GM12892 (cell line): ENCODE data around the gene ASB18.

Experiments used
- DNase-seq: peaks from one replicate; pipeline ENCODE4 v3.0.0; 2011; ENCODE audit not compliant: insufficient read length
- FAIRE-seq: peaks from 2 replicates; lab custom pipeline; 2011; peaks lifted over from hg19 to GRCh38; lab: Jason Lieb, UNC
- POLR2A ChIP-seq: IDR thresholded peaks from 2 replicates; pipeline ENCODE4 v1.6.1; 2011; ENCODE audit warnings: low read depth, low read length, control low read depth
- POLR2AphosphoS5 ChIP-seq: IDR thresholded peaks from 2 replicates; pipeline ENCODE4 v1.6.1; 2011; ENCODE audit warnings: low read depth, low read length, control low read depth
- TAF1 ChIP-seq: IDR thresholded peaks from 2 replicates; pipeline ENCODE4 v1.6.1; 2011; ENCODE audit warnings: low read depth, mild to moderate bottlenecking, control low read depth, low read length, borderline replicate concordance

Gene ASB18

DNA sequence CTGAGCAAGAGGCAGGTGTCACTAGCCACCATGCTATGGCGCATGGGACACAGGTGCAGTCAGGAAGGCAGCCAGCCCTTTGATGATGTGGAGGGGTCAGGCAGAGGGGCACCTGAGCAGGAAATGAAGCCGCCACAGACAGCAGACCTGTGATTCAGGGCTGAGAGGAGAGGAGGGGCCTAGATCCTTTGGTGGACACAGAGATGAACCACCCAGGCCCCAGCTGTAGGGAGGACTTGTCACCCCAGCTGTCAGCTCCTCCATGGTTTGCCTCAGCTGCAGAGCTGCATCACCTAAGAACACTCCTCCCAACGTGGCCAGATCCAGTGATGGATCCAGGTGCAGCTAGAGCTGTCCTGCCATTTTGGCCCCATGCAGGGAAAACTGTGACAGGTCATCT lies 11.6 kb downstream of the ASB18 start:
- DNase-seq (no peak), FAIRE-seq (no peak)
- TF ChIP-seq TAF1 (no peak), POLR2A (no peak), POLR2AphosphoS5 (no peak)

DNA sequence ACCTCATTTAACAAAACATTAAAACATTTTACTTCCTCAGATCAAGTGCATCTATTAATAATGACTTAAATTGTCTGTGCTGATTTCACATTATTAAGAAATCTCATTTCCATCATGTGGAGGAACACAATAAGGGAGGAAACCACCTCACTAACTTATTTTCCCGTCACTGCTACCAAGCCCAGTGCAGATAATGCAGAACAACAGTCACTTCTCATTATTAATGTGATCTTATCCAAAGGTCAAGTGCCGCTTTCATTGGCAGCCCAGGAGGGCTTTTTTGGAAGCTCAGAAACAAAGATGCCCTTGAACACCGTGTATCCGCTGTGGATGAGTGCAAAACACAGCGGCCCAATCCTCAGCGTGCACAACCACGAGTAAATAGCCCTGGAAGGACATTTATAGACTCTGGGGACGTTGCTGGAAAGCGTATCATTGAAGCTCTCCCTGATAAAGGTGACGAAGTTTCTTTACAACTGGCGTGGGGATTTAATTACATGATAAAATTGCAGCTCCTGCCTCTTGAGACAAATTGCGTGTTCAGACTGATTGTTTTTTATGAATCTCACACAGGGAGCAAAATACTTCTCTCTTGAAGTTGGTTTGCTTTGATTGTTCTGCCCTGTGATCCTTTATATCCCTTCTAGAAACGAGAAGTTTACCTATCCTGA lies 13.2 kb downstream of the ASB18 start:
- DNase-seq (no peak), FAIRE-seq (no peak)
- TF ChIP-seq POLR2A (no peak), TAF1 (no peak), POLR2AphosphoS5 (no peak)

DNA sequence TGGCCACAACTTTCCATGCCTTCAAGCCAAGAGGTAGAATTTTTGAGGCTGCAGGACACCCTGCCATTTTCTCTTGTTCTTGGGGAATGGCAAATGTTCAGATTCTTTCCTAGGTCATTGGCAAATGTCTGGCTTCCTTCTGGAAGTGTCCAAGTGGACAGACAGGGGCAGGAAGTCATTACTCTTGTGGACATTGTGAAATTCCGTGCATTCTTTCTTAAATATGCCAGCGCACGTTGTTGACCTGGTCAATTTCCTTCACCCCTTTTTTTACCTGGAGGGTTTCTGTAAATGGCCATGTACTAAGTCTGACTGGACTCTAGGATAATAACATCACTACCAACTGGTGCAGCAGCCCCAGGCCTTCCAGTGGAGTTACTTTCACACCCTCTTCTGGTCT lies 13.9 kb downstream of the ASB18 start:
- TF ChIP-seq POLR2A: no peak
- no peak for TF ChIP-seq POLR2AphosphoS5
- TF ChIP-seq TAF1: no peak
- FAIRE-seq (no peak), DNase-seq (no peak)

DNA sequence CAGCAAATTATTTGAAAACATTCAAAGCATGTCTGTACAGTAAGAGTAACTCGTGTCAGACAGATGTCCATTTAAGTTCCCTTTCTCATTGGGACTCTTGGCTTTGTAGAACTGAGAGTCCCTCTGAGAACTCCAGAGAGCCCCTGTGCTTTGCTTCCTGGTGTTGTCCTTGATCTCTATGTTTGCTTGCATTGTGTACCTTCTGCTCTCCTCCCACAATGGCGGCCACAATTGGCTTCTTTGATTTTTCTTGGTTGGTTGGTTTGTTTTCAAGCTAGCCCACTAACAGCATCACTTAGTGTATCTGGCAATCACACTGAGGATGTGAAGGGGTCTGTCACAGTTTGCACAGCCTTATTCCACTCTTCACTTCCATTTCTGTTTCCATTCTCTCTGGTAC lies 15.1 kb downstream of the ASB18 start:
- DNase-seq (no peak), FAIRE-seq (no peak)
- TF ChIP-seq POLR2A (no peak), POLR2AphosphoS5 (no peak), TAF1 (no peak)

DNA sequence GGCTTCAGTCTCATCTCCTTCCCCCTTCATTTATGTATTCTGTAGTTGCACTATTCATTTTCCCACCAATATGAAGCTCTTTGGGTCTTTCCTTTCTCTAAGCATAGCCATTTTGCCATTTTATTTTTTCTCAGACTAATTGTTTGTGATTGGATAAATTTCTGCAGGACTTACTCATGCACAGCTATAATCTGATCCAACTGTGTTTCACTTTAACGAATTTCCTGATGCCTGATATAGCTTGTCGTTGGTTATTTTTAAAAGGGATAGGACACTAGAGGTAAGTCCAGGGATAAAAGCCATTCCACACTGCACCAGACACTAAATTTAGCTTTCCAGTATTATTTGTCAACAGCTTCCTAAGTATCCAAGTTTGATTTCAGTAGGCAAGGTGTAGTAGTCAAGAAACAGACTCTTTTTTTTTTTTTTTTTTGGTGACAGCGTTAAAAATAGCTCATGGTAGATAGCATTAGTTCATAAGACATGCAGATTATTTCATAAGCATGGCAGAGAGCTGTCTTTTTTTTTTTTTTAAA lies 17.4 kb downstream of the ASB18 start:
- DNase-seq (no peak), FAIRE-seq (no peak)
- no peak for TF ChIP-seq POLR2A
- no peak for TF ChIP-seq TAF1
- TF ChIP-seq POLR2AphosphoS5: no peak

DNA sequence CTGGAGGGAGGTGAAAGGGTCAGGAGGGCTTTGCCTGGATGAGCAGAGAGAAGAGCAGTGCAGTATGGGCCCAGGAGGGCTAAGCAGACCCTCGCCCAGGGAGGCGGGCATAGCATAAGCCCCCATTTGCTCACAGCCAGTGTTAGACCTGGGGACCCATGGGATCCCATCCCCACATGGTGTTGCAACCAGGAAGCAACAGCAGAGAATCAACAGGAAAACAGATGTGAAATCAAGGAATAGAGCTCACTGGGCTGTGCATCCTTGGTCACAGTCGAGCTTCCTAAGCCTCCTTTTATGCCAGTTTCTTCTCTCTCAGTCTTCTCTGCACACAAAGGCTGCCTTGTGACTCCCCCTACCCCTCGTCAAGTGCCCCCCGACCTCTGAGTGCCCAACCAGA lies 19.9 kb downstream of the ASB18 start:
- FAIRE-seq: no peak
- no peak for DNase-seq
- TF ChIP-seq POLR2AphosphoS5 (no peak), POLR2A (no peak), TAF1 (no peak)

DNA sequence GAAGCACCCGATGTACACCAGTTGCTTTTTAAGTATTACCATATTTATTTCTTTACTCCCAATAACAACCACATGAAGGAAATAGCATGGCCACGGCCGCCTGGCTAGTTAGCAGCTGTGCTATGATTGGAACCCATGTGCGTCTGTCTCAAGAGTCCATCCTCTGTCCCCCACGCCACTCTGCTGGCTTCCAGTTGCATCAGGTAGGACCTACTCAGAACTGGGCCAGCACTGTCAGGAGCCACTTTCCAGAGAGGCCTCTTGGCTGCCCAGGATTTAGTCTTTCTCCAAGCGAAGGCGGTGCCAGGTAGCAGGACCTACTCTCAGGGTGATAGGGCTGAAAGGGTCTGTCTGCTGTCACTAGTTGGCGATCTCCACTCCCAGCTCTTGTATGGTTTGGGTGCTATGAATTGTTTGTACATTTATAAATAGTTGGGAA lies 22.1 kb downstream of the ASB18 start:
- no peak for DNase-seq
- TF ChIP-seq POLR2AphosphoS5: no peak
- TF ChIP-seq POLR2A: no peak
- TF ChIP-seq TAF1: no peak
- FAIRE-seq: no peak

DNA sequence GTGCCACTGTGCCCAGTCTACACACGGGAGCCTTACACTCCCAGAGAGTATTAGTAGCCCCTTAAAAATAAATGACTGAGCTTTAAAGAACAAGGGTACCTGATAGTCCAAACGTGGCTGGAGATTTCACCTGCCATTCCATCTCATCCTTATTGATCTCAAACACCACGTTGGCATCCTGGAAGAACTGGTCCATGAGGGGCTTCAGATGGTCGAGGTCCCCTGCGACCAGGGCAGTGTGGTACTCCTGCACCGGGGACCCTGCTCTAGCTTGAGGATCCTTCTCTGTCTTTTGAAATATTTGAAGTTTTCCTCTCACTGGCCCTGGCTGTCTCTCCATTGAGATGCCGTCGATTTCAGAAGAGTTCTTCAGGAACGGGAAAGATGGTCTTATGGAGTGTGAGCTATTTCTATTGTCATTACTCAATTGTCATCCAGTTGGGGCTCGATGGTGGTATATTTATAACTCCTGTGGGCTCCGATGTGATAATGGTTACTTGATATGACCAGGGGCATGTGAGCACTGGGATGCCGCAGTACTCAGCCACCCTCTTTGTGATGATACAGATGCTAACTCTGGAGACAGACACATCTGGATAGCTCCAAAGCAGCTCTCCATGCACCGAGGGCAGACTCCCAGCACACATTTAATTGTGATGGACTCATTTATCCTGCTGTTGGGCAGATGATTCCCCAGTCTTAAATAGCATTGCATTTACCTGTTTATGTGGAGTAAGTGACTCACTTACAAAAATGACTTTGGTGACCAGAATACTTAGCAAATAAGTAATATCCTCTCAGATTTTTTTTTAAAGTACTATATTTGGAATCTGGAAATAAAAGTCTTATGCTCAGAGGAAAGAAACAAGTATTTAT lies 22.8 kb downstream of the ASB18 start:
- no peak for FAIRE-seq
- TF ChIP-seq POLR2AphosphoS5 (no peak), POLR2A (no peak), TAF1 (no peak)
- DNase-seq: no peak

DNA sequence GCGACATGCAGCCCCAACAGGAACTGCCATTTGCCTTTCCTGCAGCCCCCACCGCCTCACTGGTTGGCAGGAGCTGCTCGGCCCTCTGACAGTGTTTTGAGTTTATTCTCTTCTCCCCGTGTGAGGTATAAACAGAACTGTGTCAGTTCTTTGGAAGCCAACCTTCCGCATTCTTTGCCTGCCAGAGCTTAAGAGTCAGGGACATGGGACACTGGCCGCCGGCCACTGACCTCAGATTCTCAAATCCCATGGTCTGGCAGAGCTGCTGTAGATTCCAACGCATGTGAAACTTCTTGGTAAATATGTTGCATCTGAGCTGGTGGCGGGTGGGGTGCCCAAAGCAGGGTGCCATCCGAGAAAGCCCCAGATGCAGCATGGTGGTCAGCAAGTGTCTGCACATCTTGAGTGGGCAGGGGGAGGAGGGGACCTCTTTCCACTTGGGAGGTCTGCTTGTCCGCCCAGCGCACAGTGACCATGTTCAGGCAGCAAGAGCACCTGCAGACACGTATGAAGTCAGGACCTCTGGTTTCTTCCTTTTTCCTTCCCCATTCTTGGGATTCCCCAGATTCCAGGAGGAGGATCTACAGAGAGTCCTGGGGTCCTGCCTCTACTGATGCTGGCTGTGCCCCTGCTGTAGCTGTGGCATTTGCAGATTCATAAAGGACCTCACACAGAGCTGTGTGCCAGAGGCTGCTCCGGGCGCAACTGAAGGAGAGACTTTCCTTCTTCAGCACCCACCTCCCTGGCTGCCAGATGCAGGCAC lies 23.8 kb downstream of the ASB18 start:
- no peak for FAIRE-seq
- DNase-seq: no peak
- TF ChIP-seq POLR2AphosphoS5 (no peak), TAF1 (no peak), POLR2A (no peak)

DNA sequence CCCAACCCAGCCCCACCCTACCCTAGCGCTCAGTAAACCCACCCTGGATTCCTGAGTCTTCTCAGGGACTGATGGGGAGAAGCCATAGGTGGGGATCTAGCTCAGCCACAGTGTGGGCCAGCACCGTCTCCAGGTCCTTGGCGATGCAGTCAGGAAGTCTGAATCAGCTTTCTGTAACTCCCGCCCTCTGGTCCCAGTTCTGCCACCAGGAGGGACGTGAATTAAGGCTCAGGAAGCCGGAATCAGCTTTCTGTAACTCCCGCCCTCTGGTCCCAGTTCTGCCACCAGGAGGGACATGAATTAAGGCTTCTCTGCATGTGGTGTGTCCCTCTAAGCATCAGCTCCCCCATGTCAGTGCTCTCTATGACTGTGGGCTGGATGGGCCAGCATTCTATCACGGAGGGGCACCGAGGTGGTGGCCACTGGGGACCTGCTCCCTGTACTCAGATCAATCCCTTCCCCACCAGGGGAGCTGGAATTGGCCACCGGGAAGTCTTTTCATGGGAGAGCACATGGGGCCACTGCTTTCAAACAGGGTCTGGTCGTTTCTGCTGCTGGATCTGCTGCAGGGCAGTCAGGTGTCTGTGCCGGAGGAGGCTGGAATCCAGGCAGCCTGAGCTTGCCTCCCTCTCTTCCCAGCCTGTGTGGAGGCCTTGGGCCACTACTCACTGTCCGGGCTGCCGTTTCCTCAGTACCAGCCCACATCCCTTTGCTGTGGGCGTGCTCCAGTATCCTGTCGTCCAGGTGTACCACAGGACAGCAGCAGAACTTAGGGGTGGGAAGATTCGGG lies 24.7 kb downstream of the ASB18 start:
- TF ChIP-seq POLR2A (no peak), TAF1 (no peak), POLR2AphosphoS5 (no peak)
- DNase-seq (no peak), FAIRE-seq (no peak)

DNA sequence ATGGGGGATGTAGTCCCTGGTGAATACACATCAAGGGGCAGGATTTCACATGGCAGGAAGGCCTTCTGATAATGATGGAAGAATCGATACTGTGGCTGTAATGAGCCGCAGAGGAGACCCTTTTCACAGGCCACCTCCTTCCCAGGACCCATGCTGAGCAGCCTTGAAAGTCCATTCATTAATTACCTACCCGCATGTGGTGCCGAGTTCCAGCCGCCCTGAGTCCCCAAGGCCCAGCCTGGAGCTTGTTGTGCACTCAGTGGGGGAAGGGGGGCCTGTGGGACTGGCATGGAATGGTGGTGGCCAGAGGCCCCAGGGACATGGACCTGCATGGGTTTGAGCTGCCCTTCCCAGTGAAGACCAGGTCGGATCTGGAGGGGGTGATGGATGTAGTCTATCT lies 25.5 kb downstream of the ASB18 start:
- TF ChIP-seq POLR2A: no peak
- TF ChIP-seq TAF1: no peak
- no peak for TF ChIP-seq POLR2AphosphoS5
- no peak for FAIRE-seq

More for the DNA sequence above, 25.5 kb downstream of the ASB18 start:
- no peak for DNase-seq
